GM18867 (cell line): ENCODE measurements around the gene TMEM80.
"Not testable (repeated sequence)": the region's sequence is repeated elsewhere in the genome, so short reads cannot be mapped to it uniquely, and the experiment has no call there.

ENCODE experiments used
- ATAC-seq: cut with Tn5 transposase; IDR thresholded peaks from one replicate; pipeline ENCODE4 v1.9.1; 2021; ENCODE audit warnings: mild to moderate bottlenecking, moderate library complexity; ENCODE audit not compliant: unreplicated experiment

TMEM80 gene

GRCh38 chr11:679271-680207, 16.1 kb upstream of the TMEM80 start:
- ATAC-seq, result no peak

GRCh38 chr11:680476-680875, 15.1 kb upstream of the TMEM80 start:
- ATAC-seq, result no peak

- no peak for ATAC-seq
Measured at GRCh38 chr11:680970-681369, 14.6 kb upstream of the TMEM80 start.

GRCh38 chr11:686451-687243, 9.0 kb upstream of the TMEM80 start:
- no peak for ATAC-seq

GRCh38 chr11:687751-688150, 7.9 kb upstream of the TMEM80 start:
- ATAC-seq, result no peak

- ATAC-seq, result no peak
Measured at GRCh38 chr11:688681-689080, 6.9 kb upstream of the TMEM80 start.

GRCh38 chr11:689625-690024, 6.0 kb upstream of the TMEM80 start:
- ATAC-seq, result no peak

- not testable (repeated sequence) for ATAC-seq
Measured at GRCh38 chr11:690244-690643, 5.4 kb upstream of the TMEM80 start.

- ATAC-seq, result no peak
Measured at GRCh38 chr11:690738-691633, 4.6 kb upstream of the TMEM80 start.

GRCh38 chr11:691710-692590, 3.7 kb upstream of the TMEM80 start:
- no peak for ATAC-seq

- ATAC-seq, result no peak
Measured at GRCh38 chr11:692824-693414, 2.7 kb upstream of the TMEM80 start.

GRCh38 chr11:693415-693831, 2.2 kb upstream of the TMEM80 start:
- no peak for ATAC-seq

- no peak for ATAC-seq
Measured at GRCh38 chr11:693887-694562, 1.6 kb upstream of the TMEM80 start.

GRCh38 chr11:694563-695287, 891 bp upstream of the TMEM80 start, which contains the start of gene DEAF1:
Gene DEAF1, minus strand, starts transcription at chr11:695222. Its CDS starts 175 bp downstream, at chr11:695047.
- ATAC-seq, result peak; percentile 75

- ATAC-seq, result no peak
Measured at GRCh38 chr11:695288-695537, 403 bp upstream of the TMEM80 start.

GRCh38 chr11:696955-697491, 1.4 kb downstream of the TMEM80 start:
- no peak for ATAC-seq

GRCh38 chr11:697811-698311, 2.2 kb downstream of the TMEM80 start:
- ATAC-seq, result no peak

GRCh38 chr11:698493-699115, 3.0 kb downstream of the TMEM80 start:
- ATAC-seq, result no peak
